ENCODE results near the gene SERPINB8. TPM values are rescaled to one million over a fixed set of nuclear protein-coding genes. Genes with fewer than 3 reads are reported as not detected.

Gene SERPINB8
- total and polyA plus RNA-seq, 8 donors: 1.2 to 15.3 (median 8.5) TPM

DNA sequence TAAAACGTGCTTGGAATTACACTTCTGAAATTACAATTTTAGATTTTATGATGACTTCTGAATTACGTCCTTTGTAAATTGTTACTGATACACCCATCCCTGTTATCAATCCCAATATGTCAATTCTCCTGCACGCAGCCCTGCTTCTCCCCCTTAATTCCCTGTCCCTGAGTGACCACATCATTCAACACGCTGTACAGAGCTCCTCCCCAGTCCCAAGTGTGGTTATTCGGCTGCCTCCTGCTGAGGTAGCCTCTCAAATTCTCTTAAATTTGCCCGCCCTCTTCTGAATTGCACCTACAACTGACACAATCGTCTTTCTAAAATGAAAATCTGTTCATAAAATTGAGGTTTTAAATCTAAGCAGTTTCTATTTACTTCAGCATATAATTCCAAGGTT lies 10.1 kb downstream of the SERPINB8 start:
- Histone ChIP-seq H3K9me3 (no peaks in the 10 kb centered on the region), H3K27ac (peak overlapping the region in 3 of 5 donors; percentile 9 to 61 (median 52)), H3K27me3 (no peaks in the 10 kb centered on the region), H3K36me3 (peaks cover 22 to 41% (median 36%) of the 10 kb centered on the region in 4 donors), H3K4me1 (peaks cover 0 to 19% (median 8%) of the 10 kb centered on the region in 4 donors), H3K4me3 (peak overlapping the region; percentile 18 to 23 (median 20))
- TF ChIP-seq EP300 (IDR thresholded peaks at IDR 0.05) (no peak), POLR2A (IDR thresholded peaks at IDR 0.05) (no peak), POLR2AphosphoS5 (IDR thresholded peaks at IDR 0.05) (no peak)
- TF ChIP-seq, protein P1, sequence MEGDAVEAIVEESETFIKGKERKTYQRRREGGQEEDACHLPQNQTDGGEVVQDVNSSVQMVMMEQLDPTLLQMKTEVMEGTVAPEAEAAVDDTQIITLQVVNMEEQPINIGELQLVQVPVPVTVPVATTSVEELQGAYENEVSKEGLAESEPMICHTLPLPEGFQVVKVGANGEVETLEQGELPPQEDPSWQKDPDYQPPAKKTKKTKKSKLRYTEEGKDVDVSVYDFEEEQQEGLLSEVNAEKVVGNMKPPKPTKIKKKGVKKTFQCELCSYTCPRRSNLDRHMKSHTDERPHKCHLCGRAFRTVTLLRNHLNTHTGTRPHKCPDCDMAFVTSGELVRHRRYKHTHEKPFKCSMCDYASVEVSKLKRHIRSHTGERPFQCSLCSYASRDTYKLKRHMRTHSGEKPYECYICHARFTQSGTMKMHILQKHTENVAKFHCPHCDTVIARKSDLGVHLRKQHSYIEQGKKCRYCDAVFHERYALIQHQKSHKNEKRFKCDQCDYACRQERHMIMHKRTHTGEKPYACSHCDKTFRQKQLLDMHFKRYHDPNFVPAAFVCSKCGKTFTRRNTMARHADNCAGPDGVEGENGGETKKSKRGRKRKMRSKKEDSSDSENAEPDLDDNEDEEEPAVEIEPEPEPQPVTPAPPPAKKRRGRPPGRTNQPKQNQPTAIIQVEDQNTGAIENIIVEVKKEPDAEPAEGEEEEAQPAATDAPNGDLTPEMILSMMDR (IDR thresholded peaks at IDR 0.05): no peak
- WGBS, 5 donors: 50 to 66% (median 64%) methylated on average over 7 of the region's 7 CpGs
- no peak for DNase-seq
- intact Hi-C loops (cut with DNase I; ENCODE audit: low total_unique reads): no loop called here

DNA sequence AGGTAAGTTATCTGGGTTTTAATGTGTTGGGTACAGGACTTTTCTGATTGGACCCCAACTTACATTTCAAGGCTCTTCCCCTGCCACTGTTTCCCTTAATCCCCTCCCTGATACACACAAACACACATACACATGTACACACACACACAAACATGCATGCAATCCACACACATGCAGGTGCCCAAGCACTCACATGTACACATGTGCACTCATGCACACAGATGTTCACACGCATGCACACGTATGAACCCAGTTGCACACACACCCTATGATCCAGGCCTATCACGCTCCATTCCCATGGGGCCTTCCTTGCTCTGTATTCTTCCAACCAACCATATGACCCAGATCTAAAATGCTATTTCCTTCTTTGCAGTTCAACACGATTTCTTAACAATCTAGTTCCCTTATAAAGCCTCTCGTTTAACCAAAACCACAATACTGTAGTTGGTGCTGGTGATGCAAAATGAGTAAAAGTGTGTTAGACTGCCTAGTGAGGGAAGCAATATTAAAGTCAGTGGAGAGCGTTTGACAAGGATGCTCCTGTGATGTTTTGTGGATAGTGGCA lies 11.1 kb downstream of the SERPINB8 start:
- H3K4me3 ChIP-seq: no peak overlapping the region
- H3K27ac ChIP-seq: no peak overlapping the region
- 76 to 90% (median 85%) methylated on average over 6 of the region's 6 CpGs for whole genome bisulfite sequencing, 5 donors
- TF ChIP-seq, protein P1 (IDR thresholded peaks at IDR 0.05): no peak
- TF ChIP-seq POLR2A (IDR thresholded peaks at IDR 0.05) (no peak), EP300 (IDR thresholded peaks at IDR 0.05) (no peak), POLR2AphosphoS5 (IDR thresholded peaks at IDR 0.05) (no peak)
- H3K27me3 ChIP-seq: no peaks in the 10 kb centered on the region
- intact Hi-C loops (cut with DNase I; ENCODE audit: low total_unique reads): no loop called here
- no peak for DNase-seq
- H3K36me3 ChIP-seq: peaks cover 23 to 51% (median 43%) of the 10 kb centered on the region in 4 donors
- H3K4me1 ChIP-seq: peaks cover 0 to 17% (median 8%) of the 10 kb centered on the region in 4 donors
- H3K9me3 ChIP-seq: no peaks in the 10 kb centered on the region

DNA sequence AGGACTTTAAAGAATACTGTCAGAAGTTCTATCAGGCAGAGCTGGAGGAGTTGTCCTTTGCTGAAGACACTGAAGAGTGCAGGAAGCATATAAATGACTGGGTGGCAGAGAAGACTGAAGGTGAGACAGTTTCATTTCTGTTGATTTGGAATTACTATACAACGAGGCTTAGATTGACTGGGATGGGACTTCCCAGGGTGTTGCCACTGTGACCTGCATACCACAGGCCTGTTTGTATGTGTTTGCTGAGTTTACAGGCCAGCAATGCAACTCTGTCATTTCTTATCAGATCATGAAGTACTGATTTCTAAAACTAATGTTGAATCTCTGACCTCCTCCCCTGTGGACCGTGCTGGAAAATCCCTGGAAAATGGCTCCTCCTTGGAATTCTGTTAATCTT lies 11.8 kb downstream of the SERPINB8 start:
- intact Hi-C loops (cut with DNase I; ENCODE audit: low total_unique reads): no loop called here
- no peak for DNase-seq
- no peak overlapping the region for H3K4me3 ChIP-seq
- no peak for TF ChIP-seq POLR2AphosphoS5 (IDR thresholded peaks at IDR 0.05)
- no peak for TF ChIP-seq EP300 (IDR thresholded peaks at IDR 0.05)
- no peak for TF ChIP-seq POLR2A (IDR thresholded peaks at IDR 0.05)
- TF ChIP-seq, protein P1 (IDR thresholded peaks at IDR 0.05): no peak
- H3K27me3 ChIP-seq: no peaks in the 10 kb centered on the region
- no peak overlapping the region for H3K27ac ChIP-seq
- H3K4me1 ChIP-seq: peaks cover 0 to 17% (median 8%) of the 10 kb centered on the region in 4 donors
- H3K36me3 ChIP-seq: peaks cover 23 to 55% (median 49%) of the 10 kb centered on the region in 4 donors
- WGBS, 5 donors: 45 to 59% (median 48%) methylated on average over 2 of the region's 2 CpGs
- no peaks in the 10 kb centered on the region for H3K9me3 ChIP-seq

DNA sequence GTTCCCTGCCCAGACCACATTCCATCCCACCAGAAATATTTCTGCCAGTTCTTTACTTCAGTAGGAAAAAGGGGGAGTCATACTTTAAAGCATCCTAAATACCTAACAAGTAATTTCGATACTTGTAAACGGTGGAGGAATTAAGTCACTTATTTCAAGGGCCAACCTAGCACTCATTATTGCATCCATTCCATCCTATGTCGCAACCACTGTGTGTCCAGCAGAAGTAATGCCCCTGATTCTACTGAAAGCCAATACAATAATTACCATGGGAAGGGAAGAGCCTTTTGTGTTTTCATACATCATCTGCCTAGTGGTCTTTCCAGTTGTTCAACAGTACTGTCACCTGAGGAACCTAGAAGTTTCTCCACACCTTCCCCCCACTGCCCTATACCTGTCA lies 12.5 kb downstream of the SERPINB8 start:
- TF ChIP-seq, protein P1 (IDR thresholded peaks at IDR 0.05): no peak
- TF ChIP-seq EP300 (IDR thresholded peaks at IDR 0.05) (no peak), POLR2AphosphoS5 (IDR thresholded peaks at IDR 0.05) (no peak), POLR2A (IDR thresholded peaks at IDR 0.05) (no peak)
- Histone ChIP-seq H3K27me3 (no peaks in the 10 kb centered on the region), H3K9me3 (no peaks in the 10 kb centered on the region), H3K4me3 (no peak overlapping the region), H3K36me3 (peaks cover 23 to 62% (median 55%) of the 10 kb centered on the region in 4 donors), H3K4me1 (peaks cover 0 to 17% (median 8%) of the 10 kb centered on the region in 4 donors), H3K27ac (no peak overlapping the region)
- intact Hi-C loops (cut with DNase I; ENCODE audit: low total_unique reads): no loop called here
- DNase-seq: no peak
- 82 to 98% (median 92%) methylated on average over 3 of the region's 3 CpGs for WGBS, 5 donors
